H1 (cell line): ENCODE measurements around the gene RAD51B. TPM values are rescaled to one million over a fixed set of nuclear protein-coding genes. Genes with fewer than 3 reads are reported as not detected.

ENCODE experiments used
- CTCF ChIA-PET: fragments of 300-600 bp; sonication (Branson Sonifier 250); formaldehyde crosslinking; loops from one replicate; lab custom pipeline; 2021; ENCODE audit not compliant: partially characterized antibody; lab: Charles Lee
- POLR2A ChIA-PET: fragments of 300-600 bp; sonication (Branson Sonifier 250); formaldehyde crosslinking; loops from one replicate; lab custom pipeline; 2021; ENCODE audit warnings: inconsistent platforms; ENCODE audit not compliant: partially characterized antibody; lab: Charles Lee
- DNase-seq, 2 experiments: peaks; one replicate each; pipeline versions ENCODE4 v3.0.0 to v3.0.0-alpha.2; 2010 to 2022; ENCODE audit warnings: low spot score in 2 of 2, low read depth in 1 of 2, mixed read lengths in 1 of 2
- FAIRE-seq: peaks from 2 replicates; lab custom pipeline; 2011; peaks lifted over from hg19 to GRCh38; lab: Jason Lieb, UNC
- H2AFZ ChIP-seq: 2 replicates; pipeline ENCODE4 v1.8.1; 2012; ENCODE audit warnings: low read length, inconsistent platforms
- H2AK5ac ChIP-seq: 2 replicates; pipeline ENCODE4 v1.6.1; 2013; ENCODE audit warnings: low read depth, low read length
- H2BK120ac ChIP-seq: replicated peaks from 2 replicates; pipeline ENCODE3; 2013; ENCODE audit warnings: low read depth, low read length, inconsistent platforms
- H2BK12ac ChIP-seq: 2 replicates; pipeline ENCODE4 v1.6.1; 2013; ENCODE audit warnings: low read depth, low read length
- H2BK15ac ChIP-seq: 2 replicates; pipeline ENCODE4 v1.6.1; 2013; ENCODE audit warnings: low read length
- H2BK20ac ChIP-seq: 2 replicates; pipeline ENCODE4 v1.6.1; 2013; ENCODE audit warnings: low read length
- H2BK5ac ChIP-seq: 2 replicates; pipeline ENCODE4 v1.6.1; 2013; ENCODE audit warnings: low read depth, low read length
- H3K14ac ChIP-seq: 2 replicates; pipeline ENCODE4 v1.6.1; 2013; ENCODE audit warnings: inconsistent platforms; ENCODE audit not compliant: insufficient read length
- H3K18ac ChIP-seq: 2 replicates; pipeline ENCODE4 v1.6.1; 2013; ENCODE audit warnings: low read length; ENCODE audit errors: extremely low read depth
- H3K23ac ChIP-seq: 2 replicates; pipeline ENCODE4 v1.6.1; 2013; ENCODE audit warnings: inconsistent platforms; ENCODE audit not compliant: insufficient read length
- H3K23me2 ChIP-seq: 2 replicates; pipeline ENCODE4 v1.6.1; 2013; ENCODE audit warnings: low read depth, low read length
- H3K27ac ChIP-seq: 2 replicates; pipeline ENCODE4 v1.6.1; 2011; ENCODE audit warnings: low read depth, low read length, inconsistent platforms
- H3K27me3 ChIP-seq, 4 experiments: replicated peaks in 1 of 4; 1 replicate in 1 of 4; 2 replicates in 3 of 4; pipeline versions ENCODE4 v1.6.1 to v1.8.1; 2011 to 2013; ENCODE audit warnings: low read length in 3 of 4, mild to moderate bottlenecking in 3 of 4, inconsistent platforms in 2 of 4, mixed read lengths in 2 of 4, moderate library complexity in 1 of 4; ENCODE audit not compliant: control insufficient read depth in 3 of 4, insufficient read depth in 3 of 4; ENCODE audit errors: extremely low read depth in 1 of 4
- H3K36me3 ChIP-seq, 4 experiments: 2 replicates each; pipeline versions ENCODE4 v1.6.1 to v1.8.1; 2011 to 2013; ENCODE audit warnings: mild to moderate bottlenecking in 4 of 4, low read length in 3 of 4, moderate library complexity in 2 of 4, control low read depth in 1 of 4, inconsistent platforms in 1 of 4; ENCODE audit not compliant: insufficient read depth in 4 of 4, control insufficient read depth in 2 of 4
- H3K4ac ChIP-seq: replicated peaks from 2 replicates; pipeline ENCODE3; 2013; ENCODE audit warnings: low read length, low read depth, mixed read lengths, inconsistent platforms; ENCODE audit not compliant: insufficient read length
- H3K4me1 ChIP-seq, 4 experiments: replicated peaks in 1 of 4; 1 replicate in 1 of 4; 2 replicates in 3 of 4; pipeline versions ENCODE4 v1.6.1 to v1.8.1; 2011 to 2013; ENCODE audit warnings: low read length in 3 of 4, inconsistent platforms in 2 of 4, mixed read lengths in 1 of 4; ENCODE audit not compliant: insufficient read depth in 4 of 4, control insufficient read depth in 3 of 4
- H3K4me2 ChIP-seq, 2 experiments: 2 replicates each; pipeline versions ENCODE4 v1.6.1 to v1.8.1; 2011 to 2013; ENCODE audit warnings: low read depth in 2 of 2, low read length in 2 of 2, control low read depth in 1 of 2, inconsistent platforms in 1 of 2, mild to moderate bottlenecking in 1 of 2; ENCODE audit not compliant: insufficient read depth in 1 of 2
- H3K4me3 ChIP-seq, 4 experiments: fragments of 200-600, 300-600 bp in 1 of 4; sonication (generic), shearing (Covaris generic), sonication (Bioruptor Twin) in 1 of 4; 2 replicates each; pipeline versions ENCODE4 v1.5.1 to v1.8.1; 2011 to 2016; ENCODE audit warnings: low read length in 4 of 4, low read depth in 3 of 4, control low read depth in 2 of 4, inconsistent platforms in 2 of 4, mild to moderate bottlenecking in 2 of 4, mixed read lengths in 1 of 4, moderate library complexity in 1 of 4; ENCODE audit not compliant: insufficient read depth in 2 of 4; ENCODE audit errors: extremely low read depth in 1 of 4
- H3K56ac ChIP-seq: replicated peaks from 2 replicates; pipeline ENCODE3; 2013; ENCODE audit warnings: low read depth, mild to moderate bottlenecking, mixed read lengths, low read length, inconsistent platforms; ENCODE audit not compliant: insufficient read length
- H3K79me1 ChIP-seq: 2 replicates; pipeline ENCODE4 v1.6.1; 2013; ENCODE audit warnings: low read depth, low read length, control low read depth
- H3K79me2 ChIP-seq, 2 experiments: 2 replicates each; pipeline versions ENCODE4 v1.6.1 to v1.8.1; 2012 to 2013; ENCODE audit warnings: low read length in 2 of 2, mild to moderate bottlenecking in 2 of 2, inconsistent platforms in 1 of 2; ENCODE audit not compliant: insufficient read depth in 2 of 2, control insufficient read depth in 1 of 2
- H3K9ac ChIP-seq, 4 experiments: replicated peaks in 1 of 4; 1 replicate in 1 of 4; 2 replicates in 3 of 4; pipeline versions ENCODE4 v1.6.1 to v1.8.1; 2011 to 2013; ENCODE audit warnings: low read depth in 3 of 4, low read length in 3 of 4, control low read depth in 2 of 4, mild to moderate bottlenecking in 2 of 4, moderate library complexity in 2 of 4, inconsistent platforms in 1 of 4; ENCODE audit errors: extremely low read depth in 1 of 4
- H3K9me3 ChIP-seq, 2 experiments: 2 replicates each; pipeline versions ENCODE4 v1.6.1 to v1.8.1; 2012 to 2013; ENCODE audit warnings: mild to moderate bottlenecking in 2 of 2, moderate library complexity in 2 of 2, control low read depth in 1 of 2, inconsistent platforms in 1 of 2, low read depth in 1 of 2, low read length in 1 of 2, mixed read lengths in 1 of 2; ENCODE audit not compliant: insufficient read depth in 2 of 2
- H4K20me1 ChIP-seq, 2 experiments: replicated peaks in 1 of 2; 2 replicates each; pipeline versions ENCODE3 to v1.8.1; 2011 to 2013; ENCODE audit warnings: inconsistent platforms in 2 of 2, low read length in 2 of 2, mild to moderate bottlenecking in 1 of 2; ENCODE audit not compliant: insufficient read depth in 2 of 2, control insufficient read depth in 1 of 2
- H4K5ac ChIP-seq: 2 replicates; pipeline ENCODE4 v1.6.1; 2013; ENCODE audit warnings: low read length, low read depth, mixed read lengths, inconsistent platforms; ENCODE audit not compliant: insufficient read length
- H4K8ac ChIP-seq: 2 replicates; pipeline ENCODE4 v1.8.0; 2013; ENCODE audit warnings: mild to moderate bottlenecking, moderate library complexity, low read length, inconsistent platforms; ENCODE audit not compliant: insufficient read depth; ENCODE audit errors: extremely low read depth
- H4K91ac ChIP-seq: replicated peaks from 2 replicates; pipeline ENCODE3; 2013; ENCODE audit warnings: low read length, mixed read lengths, inconsistent platforms; ENCODE audit not compliant: insufficient read length
- WGBS, 2 experiments: shearing (Covaris generic) in 1 of 2; methylation state at CpG; one replicate each; pipeline versions ENCODE4 v1.1.6 to v1.1.7; 2013 to 2015; ENCODE audit warnings: low lambda C conversion rate in 2 of 2, mixed read lengths in 2 of 2, inconsistent platforms in 1 of 2, low coverage in 1 of 2, missing lambda C conversion rate in 1 of 2; ENCODE audit not compliant: insufficient replicate concordance in 2 of 2, insufficient coverage in 1 of 2, insufficient read length in 1 of 2; ENCODE audit errors: extremely low coverage in 1 of 2, missing lambda C conversion rate in 1 of 2; 5-methylcytosine and 5-hydroxymethylcytosine counted together
- polyA plus RNA-seq, 7 experiments: library from polyadenylated mRNA; depleted of rRNA in 3 of 7; stranded (reverse) in 5 of 7; unstranded in 2 of 7; fragments of >200 nt in 5 of 7; fragments of 200-250 nt in 2 of 7; gene quantifications; 1 replicate in 5 of 7; 2 replicates in 1 of 7; 4 replicates in 1 of 7; pipeline versions ENCODE4 v1.2.1 to v1.2.3, GENCODE V29; 2011 to 2013; ENCODE audit warnings: missing spikeins in 2 of 7, mixed read lengths in 2 of 7
- total RNA-seq: library from RNA; stranded (reverse); fragmentation: NEBNext Ultra II Directional; extraction: Animal tissue kit (Norgen Biotek cat#: 25700); gene quantifications from 2 replicates; pipeline ENCODE4 v1.2.1, GENCODE V29; 2021

The RAD51B gene
- total and polyA plus RNA-seq, 2 of the 8 experiments (the other 6 are each of a cell fraction or from before 2014, with no cell fraction given): 3.9 to 14.9 TPM

DNA sequence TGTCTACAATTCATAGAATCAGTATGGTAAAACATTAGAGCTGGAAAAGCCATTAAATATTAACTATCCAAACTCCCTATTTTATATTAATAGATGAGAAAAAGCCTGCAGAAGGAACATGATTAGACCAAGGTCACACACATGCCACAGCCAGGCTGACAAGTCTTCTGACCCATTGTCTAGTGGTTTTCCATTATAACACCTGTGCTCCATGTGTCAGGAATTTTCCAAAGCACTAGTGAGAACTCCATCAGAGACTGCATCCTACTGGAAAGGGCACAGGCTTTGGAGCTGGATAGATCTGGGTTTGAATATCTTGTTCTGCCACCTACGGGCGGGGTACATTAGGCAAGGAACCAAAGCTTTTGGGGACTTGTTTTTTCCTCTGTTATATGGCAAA, 325.5 kb downstream of the RAD51B start:
- no peak overlapping the region for H2AK5ac ChIP-seq
- H3K4me3 ChIP-seq: no peak overlapping the region
- no peak overlapping the region for H2BK15ac ChIP-seq
- H3K4me2 ChIP-seq: no peak overlapping the region
- H3K9me3 ChIP-seq: no peaks in the 10 kb centered on the region; a peak in 1 of 4 replicates
- H3K27me3 ChIP-seq: no peaks in the 10 kb centered on the region
- H3K56ac ChIP-seq: no peak overlapping the region
- no peaks in the 10 kb centered on the region for H4K20me1 ChIP-seq
- no peak overlapping the region for H3K27ac ChIP-seq
- no peak overlapping the region for H4K8ac ChIP-seq
- WGBS, 2 experiments: 95% methylated on average over 2 of the region's 2 CpGs; no CpG with 5 or more reads in 1 of the 2 experiments
- H2AFZ ChIP-seq: no peak overlapping the region
- FAIRE-seq (no peak), DNase-seq (no peak)
- no peaks in the 10 kb centered on the region; a peak in 3 of 7 replicates for H3K4me1 ChIP-seq
- no peak overlapping the region for H2BK120ac ChIP-seq
- H3K79me1 ChIP-seq: no peaks in the 10 kb centered on the region
- no peak overlapping the region for H3K14ac ChIP-seq
- ChIA-PET POLR2A (no interaction called here), CTCF (interaction anchor here (1.4 kb wide), 1 partner anchor 212 kb away, joined by 3 read pairs; no protein-coding TSS in a partner anchor)
- H3K9ac ChIP-seq: no peak overlapping the region
- H3K18ac ChIP-seq: no peak overlapping the region
- no peak overlapping the region for H4K5ac ChIP-seq
- H2BK12ac ChIP-seq: no peak overlapping the region
- H4K91ac ChIP-seq: no peak overlapping the region
- H3K23me2 ChIP-seq: no peaks in the 10 kb centered on the region
- no peak overlapping the region for H2BK5ac ChIP-seq
- no peaks in the 10 kb centered on the region; a peak in 1 of 8 replicates for H3K36me3 ChIP-seq
- H2BK20ac ChIP-seq: no peak overlapping the region
- no peaks in the 10 kb centered on the region for H3K79me2 ChIP-seq
- no peak overlapping the region for H3K4ac ChIP-seq
- no peak overlapping the region for H3K23ac ChIP-seq
